GM13976 (cell line): ENCODE results near the gene BCAP31.
"Not testable (repeated sequence)": the region's sequence is repeated elsewhere in the genome, so short reads cannot be mapped to it uniquely, and the experiment has no call there.

Source experiments
- DNase-seq: peaks from one replicate; pipeline ENCODE4 v3.0.0; 2012; ENCODE audit warnings: low spot score
- CTCF ChIP-seq: IDR thresholded peaks from 2 replicates; pipeline ENCODE4 v1.5.1; 2012; ENCODE audit warnings: borderline replicate concordance, mild to moderate bottlenecking; ENCODE audit not compliant: insufficient read depth; ENCODE audit errors: extremely low read depth, missing control alignments, control extremely low read depth
- in situ Hi-C: fragments of 300-500 bp; cut with MboI; formaldehyde crosslinking; loops from one replicate; pipeline ENCODE4 v1.12.0; 2022; ENCODE audit warnings: low sequenced_read_pairs, mixed read lengths, inconsistent platforms; ENCODE audit not compliant: unreplicated experiment

BCAP31 gene

GRCh38 chrX:153755136-153755535, 30.9 kb upstream of the BCAP31 start:
- no peak for TF ChIP-seq CTCF
- no peak for DNase-seq
- in situ Hi-C loops, result no loop called here

GRCh38 chrX:153750127-153750774, 26.1 kb upstream of the BCAP31 start:
- in situ Hi-C loops, result no loop called here
- no peak for TF ChIP-seq CTCF
- DNase-seq, result no peak

- in situ Hi-C loops, DNase-seq: not testable (repeated sequence)
Measured at GRCh38 chrX:153749017-153749416, 24.8 kb upstream of the BCAP31 start.

- in situ Hi-C loops, result not testable (repeated sequence)
Measured at GRCh38 chrX:153746991-153747390, 22.8 kb upstream of the BCAP31 start.

GRCh38 chrX:153746359-153746758, 22.2 kb upstream of the BCAP31 start:
- TF ChIP-seq CTCF, result no peak
- no peak for DNase-seq
- in situ Hi-C loops, result no loop called here

More at GRCh38 chrX:153746991-153747390, 22.8 kb upstream of the BCAP31 start:
- DNase-seq, result not testable (repeated sequence)

GRCh38 chrX:153745067-153745433, 20.9 kb upstream of the BCAP31 start:
- DNase-seq, in situ Hi-C loops: not testable (repeated sequence)

- TF ChIP-seq CTCF, result no peak
- DNase-seq, result no peak
- in situ Hi-C loops, result no loop called here
Measured at GRCh38 chrX:153744210-153745066, 20.3 kb upstream of the BCAP31 start.

- DNase-seq, in situ Hi-C loops: not testable (repeated sequence)
Measured at GRCh38 chrX:153743468-153744209, 19.5 kb upstream of the BCAP31 start.

- in situ Hi-C loops, DNase-seq: not testable (repeated sequence)
Measured at GRCh38 chrX:153742796-153743467, 18.7 kb upstream of the BCAP31 start.

- in situ Hi-C loops, DNase-seq: not testable (repeated sequence)
Measured at GRCh38 chrX:153742111-153742510, 17.9 kb upstream of the BCAP31 start.
